Calu3 (cell line): ENCODE data around the gene KDM7A. TPM values are rescaled to one million over a fixed set of nuclear protein-coding genes. Genes with fewer than 3 reads are reported as not detected.

Experiments
- BruUV-seq: library from RNA; stranded (reverse); fragments of 400-500 nt; replicated peaks from 2 replicates; lab custom pipeline; 2021; lab: Mats Ljungman, UMichigan
- CTCF ChIA-PET: fragments of 300-600 bp; sonication (Branson Sonifier 250); formaldehyde crosslinking; loops from one replicate; lab custom pipeline; 2022; ENCODE audit warnings: antibody characterized with exemption; lab: Charles Lee
- DNase-seq: peaks from one replicate; pipeline ENCODE4 v3.0.0; 2022
- H3K27ac Mint-ChIP-seq: one replicate; pipeline ENCODE4 v1.8.0; 2022; ENCODE audit warnings: mixed read lengths; ENCODE audit not compliant: unreplicated experiment
- H3K27me3 Mint-ChIP-seq: one replicate; pipeline ENCODE4 v1.8.0; 2022; ENCODE audit warnings: mixed read lengths; ENCODE audit not compliant: unreplicated experiment
- H3K36me3 Mint-ChIP-seq: one replicate; pipeline ENCODE4 v1.8.0; 2022; ENCODE audit warnings: mild to moderate bottlenecking, moderate library complexity, mixed read lengths; ENCODE audit not compliant: insufficient read depth, unreplicated experiment
- H3K4me1 Mint-ChIP-seq: one replicate; pipeline ENCODE4 v1.8.0; 2022; ENCODE audit warnings: mild to moderate bottlenecking, low read depth, mixed read lengths; ENCODE audit not compliant: unreplicated experiment
- H3K4me3 Mint-ChIP-seq: one replicate; pipeline ENCODE4 v1.8.0; 2022; ENCODE audit warnings: mild to moderate bottlenecking, low read depth, moderate library complexity, mixed read lengths; ENCODE audit not compliant: unreplicated experiment
- H3K9me3 Mint-ChIP-seq: one replicate; pipeline ENCODE4 v1.8.0; 2022; ENCODE audit warnings: low read depth, mixed read lengths; ENCODE audit not compliant: unreplicated experiment
- intact Hi-C: fragments of 100-400 bp; cut with micrococcal nuclease; formaldehyde crosslinking; loops from one replicate; pipeline ENCODE4 v1.10.0; 2022; ENCODE audit not compliant: unreplicated experiment
- total RNA-seq: library from RNA; stranded (reverse); gene quantifications from 2 replicates; pipeline ENCODE4 v1.2.3, GENCODE V29; 2022
- TF ChIP-seq, protein P1 (sequence below): fragments of 200-600 bp; IDR thresholded peaks from one replicate; pipeline ENCODE4 v1.8.0; 2022; ENCODE audit warnings: antibody characterized with exemption; ENCODE audit not compliant: unreplicated experiment

KDM7A gene
- total RNA-seq, 1 experiment from 2014 or later: 2.7 TPM

DNA sequence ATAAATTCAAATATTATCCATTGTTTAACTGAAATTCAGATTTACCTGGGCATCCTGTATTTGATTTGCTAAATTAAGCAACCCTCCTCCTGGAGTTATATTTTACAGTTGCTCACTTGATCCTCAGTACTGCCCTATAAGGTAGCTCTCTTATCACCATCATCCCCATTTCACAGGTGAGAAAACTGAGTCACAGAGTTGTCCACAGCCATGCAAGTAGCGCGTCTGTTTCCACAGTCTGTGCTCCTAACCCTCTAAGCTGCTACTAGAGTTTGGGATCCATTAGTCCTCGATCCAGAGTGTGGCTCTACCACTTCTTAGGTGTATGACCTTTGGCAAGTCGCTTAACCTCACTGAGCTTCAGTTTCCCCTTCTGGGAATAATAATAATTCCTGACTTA, 34.9 kb upstream of the KDM7A start:
- peaks cover 65% of the 10 kb centered on the region for H3K27me3 Mint-ChIP-seq
- H3K4me1 Mint-ChIP-seq: no peaks in the 10 kb centered on the region
- intact Hi-C loops: no loop called here
- BruUV-seq: no TSS peak
- CTCF ChIA-PET: no interaction called here
- TF ChIP-seq, protein P1, sequence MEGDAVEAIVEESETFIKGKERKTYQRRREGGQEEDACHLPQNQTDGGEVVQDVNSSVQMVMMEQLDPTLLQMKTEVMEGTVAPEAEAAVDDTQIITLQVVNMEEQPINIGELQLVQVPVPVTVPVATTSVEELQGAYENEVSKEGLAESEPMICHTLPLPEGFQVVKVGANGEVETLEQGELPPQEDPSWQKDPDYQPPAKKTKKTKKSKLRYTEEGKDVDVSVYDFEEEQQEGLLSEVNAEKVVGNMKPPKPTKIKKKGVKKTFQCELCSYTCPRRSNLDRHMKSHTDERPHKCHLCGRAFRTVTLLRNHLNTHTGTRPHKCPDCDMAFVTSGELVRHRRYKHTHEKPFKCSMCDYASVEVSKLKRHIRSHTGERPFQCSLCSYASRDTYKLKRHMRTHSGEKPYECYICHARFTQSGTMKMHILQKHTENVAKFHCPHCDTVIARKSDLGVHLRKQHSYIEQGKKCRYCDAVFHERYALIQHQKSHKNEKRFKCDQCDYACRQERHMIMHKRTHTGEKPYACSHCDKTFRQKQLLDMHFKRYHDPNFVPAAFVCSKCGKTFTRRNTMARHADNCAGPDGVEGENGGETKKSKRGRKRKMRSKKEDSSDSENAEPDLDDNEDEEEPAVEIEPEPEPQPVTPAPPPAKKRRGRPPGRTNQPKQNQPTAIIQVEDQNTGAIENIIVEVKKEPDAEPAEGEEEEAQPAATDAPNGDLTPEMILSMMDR: no peak
- no peak overlapping the region for H3K27ac Mint-ChIP-seq
- no peaks in the 10 kb centered on the region for H3K36me3 Mint-ChIP-seq
- H3K4me3 Mint-ChIP-seq: no peak overlapping the region
- DNase-seq: no peak
- H3K9me3 Mint-ChIP-seq: peaks cover 8% of the 10 kb centered on the region

DNA sequence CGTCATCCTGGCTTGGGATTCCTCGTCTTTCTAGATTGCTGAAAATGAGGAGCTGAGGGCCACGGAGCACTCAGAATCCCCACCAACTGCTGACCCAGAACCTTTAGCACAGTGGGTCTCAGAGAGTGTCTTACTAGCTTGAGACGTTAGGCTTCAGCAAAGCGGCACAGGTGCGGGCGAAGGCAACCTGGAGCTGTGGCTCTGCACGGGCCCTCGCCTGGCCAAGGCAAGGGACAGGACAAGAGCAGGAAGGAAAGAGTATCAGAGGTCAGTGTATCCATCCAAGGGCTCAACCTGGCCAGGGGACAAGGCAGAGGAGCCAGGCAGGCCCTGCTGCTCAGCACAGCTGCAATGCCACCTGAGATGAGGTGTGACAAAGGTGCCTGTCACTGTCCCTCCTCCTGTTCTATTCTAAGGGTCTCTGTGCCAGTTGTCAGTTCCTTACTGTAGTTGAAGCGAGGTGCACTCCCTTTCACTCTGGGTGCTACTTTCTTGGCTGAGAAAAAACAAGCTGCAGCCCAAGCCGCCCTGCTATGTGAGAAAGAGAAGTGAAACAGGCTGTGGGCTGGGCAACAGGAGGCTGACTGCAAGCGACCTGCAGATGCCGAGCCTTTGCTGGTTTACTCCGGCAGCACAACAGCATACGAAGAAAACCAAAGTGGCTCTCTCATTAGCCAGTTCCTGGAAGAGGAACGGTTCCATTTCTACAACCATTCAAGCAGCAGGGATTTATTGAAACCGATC, 33.3 kb upstream of the KDM7A start:
- TF ChIP-seq, protein P1: no peak
- BruUV-seq: no TSS peak
- no peak for DNase-seq
- intact Hi-C loops: no loop called here
- Mint-ChIP-seq H3K9me3 (peaks cover 7% of the 10 kb centered on the region), H3K27me3 (peaks cover 57% of the 10 kb centered on the region), H3K36me3 (no peaks in the 10 kb centered on the region), H3K4me1 (no peaks in the 10 kb centered on the region), H3K27ac (no peak overlapping the region), H3K4me3 (no peak overlapping the region)
- CTCF ChIA-PET: no interaction called here

DNA sequence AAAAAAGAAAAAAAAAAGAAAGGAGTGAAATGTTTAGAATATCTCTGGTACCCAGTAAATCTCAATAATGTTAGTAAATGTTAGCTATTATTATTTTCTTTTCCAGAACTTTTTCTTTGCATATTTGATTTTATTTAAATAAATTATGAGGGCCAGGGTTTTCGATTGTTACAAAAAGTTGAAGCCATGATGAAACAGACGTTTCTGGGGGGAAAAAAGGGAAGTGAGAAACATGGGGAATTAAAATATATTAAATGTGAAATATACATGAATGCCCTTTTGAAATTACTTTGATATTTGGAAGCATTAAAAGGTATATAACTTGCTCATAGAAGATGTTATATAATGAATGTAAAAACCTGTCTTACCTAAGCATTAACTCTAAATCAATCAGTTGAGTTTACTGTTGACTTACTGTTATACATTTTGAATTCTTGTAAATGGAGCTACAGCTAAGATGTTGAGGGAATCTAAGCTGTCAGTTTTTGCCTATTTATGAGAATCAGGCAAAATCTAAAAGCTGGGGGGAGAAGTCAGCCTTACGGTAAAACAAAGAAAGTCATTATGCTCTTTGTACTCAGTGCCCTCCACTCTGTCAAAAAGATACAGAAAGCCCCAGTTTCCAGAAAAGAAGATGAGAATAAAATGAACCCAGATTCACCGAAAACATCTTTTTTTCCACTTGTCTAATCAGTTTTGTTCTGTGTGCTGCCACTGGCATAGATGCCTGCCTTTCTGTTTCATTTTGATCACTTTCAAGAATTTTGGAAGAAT, 30.0 kb upstream of the KDM7A start:
- H3K27me3 Mint-ChIP-seq: peaks cover 67% of the 10 kb centered on the region
- no peak overlapping the region for H3K4me3 Mint-ChIP-seq
- CTCF ChIA-PET: interaction anchor here (0.6 kb wide), 1 partner anchor 15 kb away, joined by 3 read pairs; no protein-coding TSS in a partner anchor
- H3K27ac Mint-ChIP-seq: no peak overlapping the region
- no peaks in the 10 kb centered on the region for H3K4me1 Mint-ChIP-seq
- no TSS peak for BruUV-seq
- no peaks in the 10 kb centered on the region for H3K36me3 Mint-ChIP-seq
- intact Hi-C loops: no loop called here
- no peak for DNase-seq
- TF ChIP-seq, protein P1: no peak
- H3K9me3 Mint-ChIP-seq: peaks cover 3% of the 10 kb centered on the region

DNA sequence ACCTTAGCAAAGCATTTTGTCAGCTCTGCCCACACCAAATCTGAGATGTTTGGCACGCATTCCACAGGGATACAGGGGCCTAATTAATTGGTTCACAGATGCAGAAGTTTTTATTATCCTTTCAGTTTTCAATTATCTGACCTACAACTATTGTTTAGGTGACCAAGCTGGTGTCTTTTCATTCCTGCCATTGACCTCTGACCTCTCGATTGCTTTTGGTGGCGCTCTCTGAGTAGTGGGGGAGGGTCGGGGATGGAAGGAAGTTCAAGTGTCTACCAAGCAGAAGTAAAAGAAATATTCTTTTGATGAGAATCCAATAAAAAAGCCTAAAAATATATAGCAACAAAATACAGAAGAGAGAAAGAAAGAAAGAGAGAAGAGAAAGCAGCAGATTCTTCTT, 28.8 kb upstream of the KDM7A start:
- intact Hi-C loops: no loop called here
- TF ChIP-seq, protein P1: no peak
- H3K27ac Mint-ChIP-seq: no peak overlapping the region
- CTCF ChIA-PET: no interaction called here
- BruUV-seq: no TSS peak
- H3K4me3 Mint-ChIP-seq: no peak overlapping the region
- no peak for DNase-seq
- H3K27me3 Mint-ChIP-seq: peaks cover 72% of the 10 kb centered on the region
- peaks cover 3% of the 10 kb centered on the region for H3K9me3 Mint-ChIP-seq
- H3K36me3 Mint-ChIP-seq: no peaks in the 10 kb centered on the region
- H3K4me1 Mint-ChIP-seq: no peaks in the 10 kb centered on the region
